GM18873 (cell line): Measurements from ENCODE around the gene COL12A1.

Source experiments
- ATAC-seq: cut with Tn5 transposase; IDR thresholded peaks from one replicate; pipeline ENCODE4 v1.9.1; 2021; ENCODE audit warnings: mild to moderate bottlenecking, moderate library complexity, moderate number of reproducible peaks; ENCODE audit not compliant: unreplicated experiment, low FRiP score

Gene COL12A1

DNA sequence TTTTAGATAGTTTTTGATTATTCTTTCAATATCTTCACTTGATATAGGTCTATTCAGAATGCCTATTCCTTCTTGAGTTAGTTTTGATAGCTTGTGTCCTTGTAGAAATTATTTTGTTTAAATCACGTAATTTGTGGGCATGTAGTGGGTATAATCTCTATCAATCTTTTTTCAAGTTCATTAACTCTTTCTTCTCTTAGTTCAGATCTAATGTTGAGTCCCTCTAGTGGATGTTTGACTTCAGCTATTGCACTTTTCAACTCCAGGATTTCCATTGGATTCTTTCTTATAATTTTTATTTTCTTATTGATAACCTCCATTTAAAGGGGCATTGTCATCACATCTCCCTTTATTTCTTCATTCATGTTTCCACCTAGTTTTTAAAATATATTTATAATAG lies 135.6 kb downstream of the COL12A1 start:
- no peak for ATAC-seq

- no peak for ATAC-seq
Observed at GRCh38 chr6:75065523-75065922, 140.3 kb downstream of the COL12A1 start.

GRCh38 chr6:75052491-75052890 lies 153.4 kb downstream of the COL12A1 start:
- no peak for ATAC-seq

DNA sequence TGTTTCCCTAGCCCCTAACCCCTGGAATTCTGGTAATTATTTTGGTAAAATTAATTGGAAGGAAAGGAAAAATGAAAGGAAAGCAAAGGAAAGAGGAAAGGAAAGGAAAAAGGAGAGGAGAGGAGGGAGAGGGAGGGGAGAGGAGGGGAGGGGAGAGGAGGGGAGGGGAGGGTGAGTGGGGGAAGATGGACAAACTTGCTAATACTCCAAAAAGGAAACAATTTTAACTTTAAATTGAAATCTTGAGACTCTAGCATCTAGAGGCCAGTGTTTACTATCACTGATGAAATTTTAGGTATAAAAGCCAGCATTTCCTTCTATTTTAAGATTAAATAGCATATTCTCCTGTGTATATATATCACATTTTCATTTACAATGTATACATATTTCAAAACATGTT lies 156.5 kb downstream of the COL12A1 start:
- ATAC-seq: no peak

GRCh38 chr6:75044846-75045245 lies 161.0 kb downstream of the COL12A1 start:
- ATAC-seq: no peak

DNA sequence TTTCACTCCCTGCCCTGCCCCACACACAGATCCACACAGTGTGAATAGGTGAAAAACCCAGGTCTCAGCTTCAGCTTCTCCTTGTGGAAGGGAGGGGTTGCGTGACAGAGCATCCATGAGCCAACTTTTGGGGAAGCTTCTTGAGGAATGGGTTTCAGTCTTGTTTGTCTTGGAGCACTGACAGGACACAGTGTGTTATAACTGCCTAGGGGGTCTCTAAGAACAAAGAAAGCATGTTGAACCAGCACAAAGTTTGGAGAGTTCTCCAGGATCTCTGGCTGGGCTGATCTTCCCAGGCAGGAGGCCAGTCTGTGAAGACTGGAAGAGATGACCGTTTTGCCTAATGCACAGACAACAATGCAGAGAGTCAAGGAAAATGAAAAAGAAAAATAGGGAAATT lies 164.5 kb downstream of the COL12A1 start:
- ATAC-seq: no peak
